GM12878 (cell line): ENCODE results near the gene SPOP.

Experiments
- CHD2 ChIP-seq: IDR thresholded peaks from 2 replicates; pipeline ENCODE4 v1.6.1; 2011; ENCODE audit warnings: low read depth, low read length, improper control_type of control experiment, borderline replicate concordance
- EP300 ChIP-seq, 2 experiments: fragments of 150-350 bp in 1 of 2; IDR thresholded peaks; 2 replicates each; pipeline ENCODE4 v1.6.1; 2011 to 2012; ENCODE audit warnings: low read depth in 2 of 2, low read length in 2 of 2, borderline replicate concordance in 1 of 2, improper control_type of control experiment in 1 of 2, inconsistent platforms in 1 of 2; ENCODE audit not compliant: control insufficient read depth in 1 of 2
- KDM1A ChIP-seq: fragments of 200-600 bp; sonication (generic); IDR thresholded peaks from 2 replicates; pipeline ENCODE4 v1.6.1; 2016; ENCODE audit warnings: borderline replicate concordance
- MXI1 ChIP-seq: fragments of 150-350 bp; IDR thresholded peaks from 2 replicates; pipeline ENCODE4 v1.6.1; 2011; ENCODE audit warnings: low read depth, mild to moderate bottlenecking, inconsistent platforms, low read length, improper control_type of control experiment
- NFYA ChIP-seq: IDR thresholded peaks from 2 replicates; pipeline ENCODE4 v1.6.1; 2011; ENCODE audit warnings: low read depth, mild to moderate bottlenecking, low read length, improper control_type of control experiment, borderline replicate concordance
- POLR2AphosphoS5 ChIP-seq: IDR thresholded peaks from 2 replicates; pipeline ENCODE4 v1.6.1; 2011; ENCODE audit warnings: mild to moderate bottlenecking, low read length, inconsistent platforms
- TCF12 ChIP-seq: IDR thresholded peaks from 2 replicates; pipeline ENCODE4 v1.6.1; 2011; ENCODE audit warnings: low read depth, mild to moderate bottlenecking, low read length
- TCF7 ChIP-seq: IDR thresholded peaks from 2 replicates; pipeline ENCODE4 v1.6.1; 2014; ENCODE audit warnings: antibody characterized with exemption, borderline replicate concordance
- TF ChIP-seq, protein P1 (sequence below), 3 experiments: IDR thresholded peaks in 2 of 3; conservative IDR thresholded peaks in 1 of 3; 2 replicates each; pipeline ENCODE4 v1.5.1; 2011; ENCODE audit warnings: low read depth in 3 of 3, low read length in 3 of 3, mild to moderate bottlenecking in 3 of 3, control low read depth in 2 of 3, moderate library complexity in 2 of 3, inconsistent platforms in 1 of 3, mixed read lengths in 1 of 3; ENCODE audit not compliant: control insufficient read depth in 2 of 3, insufficient read depth in 1 of 3; ENCODE audit errors: extremely low read depth in 1 of 3

DNA sequence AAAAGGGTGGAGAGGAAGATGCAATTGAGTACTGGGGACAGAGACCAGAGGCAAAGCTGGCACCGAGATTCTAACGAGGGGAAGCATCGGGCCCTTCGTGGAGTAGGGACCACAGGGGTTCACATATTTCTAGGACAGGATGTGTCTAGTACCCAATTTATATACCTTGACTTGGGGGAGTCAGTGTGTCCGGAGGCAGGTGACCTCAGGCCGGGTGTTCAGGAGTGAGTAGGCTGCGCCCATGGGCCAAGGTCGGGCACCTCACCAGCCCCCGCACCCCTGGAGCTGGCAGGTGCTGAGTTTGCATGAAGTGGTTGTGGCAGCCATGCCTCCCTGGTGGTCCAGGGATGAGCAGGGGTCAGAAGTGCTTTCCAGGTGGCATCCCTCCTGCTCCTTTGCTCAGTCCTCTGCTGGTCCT is 110.8 kb downstream of the SPOP start:
- TF ChIP-seq, protein P1, sequence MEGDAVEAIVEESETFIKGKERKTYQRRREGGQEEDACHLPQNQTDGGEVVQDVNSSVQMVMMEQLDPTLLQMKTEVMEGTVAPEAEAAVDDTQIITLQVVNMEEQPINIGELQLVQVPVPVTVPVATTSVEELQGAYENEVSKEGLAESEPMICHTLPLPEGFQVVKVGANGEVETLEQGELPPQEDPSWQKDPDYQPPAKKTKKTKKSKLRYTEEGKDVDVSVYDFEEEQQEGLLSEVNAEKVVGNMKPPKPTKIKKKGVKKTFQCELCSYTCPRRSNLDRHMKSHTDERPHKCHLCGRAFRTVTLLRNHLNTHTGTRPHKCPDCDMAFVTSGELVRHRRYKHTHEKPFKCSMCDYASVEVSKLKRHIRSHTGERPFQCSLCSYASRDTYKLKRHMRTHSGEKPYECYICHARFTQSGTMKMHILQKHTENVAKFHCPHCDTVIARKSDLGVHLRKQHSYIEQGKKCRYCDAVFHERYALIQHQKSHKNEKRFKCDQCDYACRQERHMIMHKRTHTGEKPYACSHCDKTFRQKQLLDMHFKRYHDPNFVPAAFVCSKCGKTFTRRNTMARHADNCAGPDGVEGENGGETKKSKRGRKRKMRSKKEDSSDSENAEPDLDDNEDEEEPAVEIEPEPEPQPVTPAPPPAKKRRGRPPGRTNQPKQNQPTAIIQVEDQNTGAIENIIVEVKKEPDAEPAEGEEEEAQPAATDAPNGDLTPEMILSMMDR (IDR thresholded peaks at IDR 0.05 in 2 of 3, conservative IDR thresholded peaks at IDR 0.05 in 1 of 3; ENCODE audit: control insufficient read depth in 2 of 3, extremely low read depth in 1 of 3, insufficient read depth in 1 of 3, low read depth in 3 of 3, low read length in 3 of 3): no peak
- TF ChIP-seq EP300 (IDR thresholded peaks at IDR 0.05; ENCODE audit: borderline replicate concordance in 1 of 2, control insufficient read depth in 1 of 2, low read depth in 2 of 2, low read length in 2 of 2) (no peak), NFYA (no peak), TCF12 (no peak), TCF7 (no peak), KDM1A (no peak), CHD2 (no peak), MXI1 (no peak), POLR2AphosphoS5 (no peak)
